ENCODE measurements around the gene OSBPL8.

- no peak for TF ChIP-seq CTCF (conservative IDR thresholded peaks at IDR 0.05; ENCODE audit: low read length)
- TF ChIP-seq EZH2phosphoT487 (IDR thresholded peaks at IDR 0.05; ENCODE audit: borderline replicate concordance, low read depth, low read length): no peak
These were observed 108.9 kb downstream of the OSBPL8 start for GRCh38 chr12:76450690-76451089.
